HEK293 (cell line): ENCODE results near the gene WDR7.

Source experiments
- AEBP2 ChIP-seq: fragments of 450-650 bp; formaldehyde crosslinking; IDR thresholded peaks from 2 replicates; pipeline ENCODE4 v1.5.1; 2016; ENCODE audit warnings: missing biosample characterization, missing genetic modification characterization, borderline replicate concordance
- FEZF1 ChIP-seq: fragments of 450-650 bp; formaldehyde crosslinking; IDR thresholded peaks from 2 replicates; pipeline ENCODE4 v1.5.1; 2016; ENCODE audit warnings: missing biosample characterization, missing genetic modification characterization
- INSM2 ChIP-seq: fragments of 450-650 bp; formaldehyde crosslinking; IDR thresholded peaks from 2 replicates; pipeline ENCODE4 v1.5.1; 2016; ENCODE audit warnings: missing biosample characterization, missing genetic modification characterization
- PBX3 ChIP-seq: sonication (generic); formaldehyde crosslinking; IDR thresholded peaks from 2 replicates; pipeline ENCODE4 v1.8.1; 2022; ENCODE audit warnings: mild to moderate bottlenecking, moderate library complexity, missing genetic modification reagents
- YY1 ChIP-seq: fragments of 450-650 bp; formaldehyde crosslinking; IDR thresholded peaks from 2 replicates; pipeline ENCODE4 v1.5.1; 2018; ENCODE audit warnings: missing biosample characterization, missing genetic modification characterization
- ZBTB44 ChIP-seq: fragments of 450-650 bp; IDR thresholded peaks from 2 replicates; pipeline ENCODE4 v1.5.1; 2018; ENCODE audit warnings: missing biosample characterization, mild to moderate bottlenecking, missing genetic modification characterization
- ZBTB8A ChIP-seq: fragments of 450-650 bp; formaldehyde crosslinking; IDR thresholded peaks from 2 replicates; pipeline ENCODE4 v1.5.1; 2016; ENCODE audit warnings: missing biosample characterization, missing genetic modification characterization
- ZEB2 ChIP-seq: fragments of 450-650 bp; formaldehyde crosslinking; IDR thresholded peaks from 2 replicates; pipeline ENCODE4 v1.5.1; 2016; ENCODE audit warnings: missing biosample characterization, missing genetic modification characterization
- ZFP37 ChIP-seq: fragments of 450-650 bp; formaldehyde crosslinking; IDR thresholded peaks from 2 replicates; pipeline ENCODE4 v1.5.1; 2016; ENCODE audit warnings: missing biosample characterization, missing genetic modification characterization
- ZFP69B ChIP-seq: fragments of 450-650 bp; formaldehyde crosslinking; IDR thresholded peaks from 2 replicates; pipeline ENCODE4 v1.5.1; 2016; ENCODE audit warnings: missing biosample characterization, missing genetic modification characterization
- ZIC2 ChIP-seq: fragments of 450-650 bp; formaldehyde crosslinking; IDR thresholded peaks from 2 replicates; pipeline ENCODE4 v1.5.1; 2016; ENCODE audit warnings: missing biosample characterization, missing genetic modification characterization
- ZNF133 ChIP-seq: fragments of 450-650 bp; formaldehyde crosslinking; IDR thresholded peaks from 2 replicates; pipeline ENCODE4 v1.5.1; 2016; ENCODE audit warnings: missing biosample characterization, missing genetic modification characterization
- ZNF19 ChIP-seq: fragments of 450-650 bp; formaldehyde crosslinking; IDR thresholded peaks from 2 replicates; pipeline ENCODE4; 2016; ENCODE audit warnings: missing biosample characterization, missing genetic modification characterization, low read depth
- ZNF26 ChIP-seq: fragments of 450-650 bp; formaldehyde crosslinking; IDR thresholded peaks from 2 replicates; pipeline ENCODE4 v1.5.1; 2016; ENCODE audit warnings: missing biosample characterization, missing genetic modification characterization
- ZNF488 ChIP-seq: fragments of 450-650 bp; formaldehyde crosslinking; IDR thresholded peaks from 2 replicates; pipeline ENCODE4 v1.5.1; 2016; ENCODE audit warnings: missing biosample characterization, missing genetic modification characterization
- ZNF514 ChIP-seq: fragments of 450-650 bp; formaldehyde crosslinking; IDR thresholded peaks from 2 replicates; pipeline ENCODE4 v1.5.1; 2016; ENCODE audit warnings: missing biosample characterization, missing genetic modification characterization
- ZNF518A ChIP-seq: fragments of 450-650 bp; formaldehyde crosslinking; conservative IDR thresholded peaks from 2 replicates; pipeline ENCODE4 v1.5.1; 2016; ENCODE audit warnings: low read depth, missing biosample characterization, missing genetic modification characterization
- ZNF521 ChIP-seq: fragments of 450-650 bp; formaldehyde crosslinking; IDR thresholded peaks from 2 replicates; pipeline ENCODE4 v1.5.1; 2017; ENCODE audit warnings: missing biosample characterization, mild to moderate bottlenecking, missing genetic modification characterization
- ZNF530 ChIP-seq: fragments of 450-650 bp; formaldehyde crosslinking; IDR thresholded peaks from 2 replicates; pipeline ENCODE4 v1.5.1; 2016; ENCODE audit warnings: low read depth, missing biosample characterization, missing genetic modification characterization
- ZNF626 ChIP-seq: fragments of 450-650 bp; sonication (Bioruptor Pico); formaldehyde crosslinking; IDR thresholded peaks from 2 replicates; pipeline ENCODE4 v1.5.1; 2018; ENCODE audit warnings: missing biosample characterization, missing genetic modification characterization, inconsistent platforms
- ZNF692 ChIP-seq: fragments of 450-650 bp; formaldehyde crosslinking; IDR thresholded peaks from 2 replicates; pipeline ENCODE4 v1.5.1; 2016; ENCODE audit warnings: missing biosample characterization, missing genetic modification characterization
- ZNF747 ChIP-seq: fragments of 450-650 bp; formaldehyde crosslinking; IDR thresholded peaks from 2 replicates; pipeline ENCODE4 v1.5.1; 2016; ENCODE audit warnings: missing biosample characterization, missing genetic modification characterization
- ZNF791 ChIP-seq: fragments of 450-650 bp; formaldehyde crosslinking; IDR thresholded peaks from 2 replicates; pipeline ENCODE4 v1.5.1; 2016; ENCODE audit warnings: missing biosample characterization, missing genetic modification characterization
- ZNF837 ChIP-seq: fragments of 450-650 bp; formaldehyde crosslinking; IDR thresholded peaks from 2 replicates; pipeline ENCODE4 v1.5.1; 2016; ENCODE audit warnings: missing biosample characterization, missing genetic modification characterization

The WDR7 gene

GRCh38 chr18:56650944-56651770, at the start of gene WDR7 (continued):
- TF ChIP-seq ZBTB44 (peak; percentile 94), AEBP2 (tag by site-specific recombination) (no peak), ZNF518A (tag by site-specific recombination) (peak; percentile 61), ZNF692 (tag by site-specific recombination) (0 out of 2 replicates have a peak, but pooled peaks have one; percentile 67), ZNF791 (no peak), INSM2 (tag by site-specific recombination) (no peak), ZNF133 (tag by site-specific recombination) (no peak), PBX3 (peak; percentile 85; the same call in 1 of the 2 replicates), ZBTB8A (tag by site-specific recombination) (peak; percentile 34; the same call in 1 of the 2 replicates), ZNF747 (no peak), ZNF19 (no peak), ZIC2 (tag by site-specific recombination) (peak; percentile 85), ZEB2 (0 out of 2 replicates have a peak, but pooled peaks have one; percentile 39), ZNF514 (tag by site-specific recombination) (no peak), ZNF837 (tag by site-specific recombination) (no peak), ZNF521 (no peak), ZNF488 (no peak), ZNF626 (tag by site-specific recombination) (no peak), ZFP69B (no peak), ZNF26 (tag by site-specific recombination) (no peak), FEZF1 (tag by site-specific recombination) (peak; percentile 96), ZFP37 (peak; percentile 68), ZNF530 (tag by site-specific recombination) (no peak), YY1 (tag by site-specific recombination) (peak; percentile 94)
